Left lung (tissue), 10 donors: ENCODE results near the gene TIAM1. TPM values are rescaled to one million over a fixed set of nuclear protein-coding genes. Genes with fewer than 3 reads are reported as not detected.

Experiments
- ATAC-seq: fragments of 200-7000 bp; cut with Tn5 transposase; one replicate; pipeline ENCODE4 v1.9.1; 2020; ENCODE audit warnings: moderate library complexity
- DNase-seq, 4 donors: peaks; one replicate each; pipeline ENCODE4 v3.0.0-alpha.2; 2013 to 2020
- H3K27ac ChIP-seq, 2 donors: fragments of 200-600 bp; sonication (generic) in 1 of 2; one replicate each; pipeline versions ENCODE4 v1.5.0 to v1.8.0; 2020 to 2021
- H3K27me3 ChIP-seq, 2 donors: fragments of 200-600 bp; sonication (generic) in 1 of 2; one replicate each; pipeline versions ENCODE4 v1.5.0 to v1.8.0; 2020 to 2021
- H3K36me3 ChIP-seq, 2 donors: fragments of 200-600 bp; sonication (generic) in 1 of 2; one replicate each; pipeline versions ENCODE4 v1.5.0 to v1.8.0; 2020 to 2021
- H3K4me1 ChIP-seq, 2 donors: fragments of 200-600 bp; one replicate each; pipeline ENCODE4 v1.8.0; 2021
- H3K4me3 ChIP-seq, 2 donors: fragments of 200-600 bp; sonication (generic) in 1 of 2; one replicate each; pipeline versions ENCODE4 v1.5.0 to v1.8.0; 2020 to 2021; ENCODE audit warnings: mild to moderate bottlenecking in 1 of 2
- H3K9me3 ChIP-seq, 2 donors: fragments of 200-600 bp; sonication (generic) in 1 of 2; one replicate each; pipeline versions ENCODE4 v1.5.0 to v1.8.0; 2020 to 2021
- CTCF ChIP-seq, 2 donors: fragments of 200-600 bp; sonication (generic) in 1 of 2; IDR thresholded peaks; one replicate each; pipeline versions ENCODE4 v1.5.0 to v1.8.0; 2021; ENCODE audit warnings: antibody characterized with exemption in 2 of 2
- intact Hi-C, 2 donors: fragments of 100-400 bp; cut with DNase I; formaldehyde crosslinking; loops; one replicate each; pipeline versions ENCODE4 v1.11.2 to v1.14.2; 2022
- polyA plus RNA-seq, 6 donors: library from polyadenylated mRNA; unstranded; fragments of 120-200 nt; gene quantifications; one replicate each; pipeline ENCODE4 v1.2.1, GENCODE V29; 2013; ENCODE audit not compliant: insufficient read length in 6 of 6
- total RNA-seq, 2 donors: library from RNA; stranded (reverse); fragmentation: NEBNext Ultra II Directional; extraction: Animal tissue kit (Norgen Biotek cat#: 25700); gene quantifications; one replicate each; pipeline ENCODE4 v1.2.1, GENCODE V29; 2021
- donor health status: DM: no; HTN: yes; CAD: no.
- donor health status: DM: no; HTN: no; CAD: no.

TIAM1 gene
- total and polyA plus RNA-seq, 8 donors: 9.7 to 65.5 (median 49.5) TPM

- Histone ChIP-seq H3K27me3 (no peaks in the 10 kb centered on the region), H3K4me1 (no peaks in the 10 kb centered on the region), H3K9me3 (no peaks in the 10 kb centered on the region), H3K36me3 (no peaks in the 10 kb centered on the region), H3K4me3 (no peak overlapping the region), H3K27ac (peak overlapping the region in 1 of 2 donors; percentile 28)
- intact Hi-C loops: no loop called here
- DNase-seq (peak in 2 of 4 donors; percentile 85 to 91), ATAC-seq (peak; percentile 69)
- no peak for TF ChIP-seq CTCF (IDR thresholded peaks at IDR 0.05)
These were observed 27.0 kb upstream of the TIAM1 start for GRCh38 chr21:31370893-31371544.

DNA sequence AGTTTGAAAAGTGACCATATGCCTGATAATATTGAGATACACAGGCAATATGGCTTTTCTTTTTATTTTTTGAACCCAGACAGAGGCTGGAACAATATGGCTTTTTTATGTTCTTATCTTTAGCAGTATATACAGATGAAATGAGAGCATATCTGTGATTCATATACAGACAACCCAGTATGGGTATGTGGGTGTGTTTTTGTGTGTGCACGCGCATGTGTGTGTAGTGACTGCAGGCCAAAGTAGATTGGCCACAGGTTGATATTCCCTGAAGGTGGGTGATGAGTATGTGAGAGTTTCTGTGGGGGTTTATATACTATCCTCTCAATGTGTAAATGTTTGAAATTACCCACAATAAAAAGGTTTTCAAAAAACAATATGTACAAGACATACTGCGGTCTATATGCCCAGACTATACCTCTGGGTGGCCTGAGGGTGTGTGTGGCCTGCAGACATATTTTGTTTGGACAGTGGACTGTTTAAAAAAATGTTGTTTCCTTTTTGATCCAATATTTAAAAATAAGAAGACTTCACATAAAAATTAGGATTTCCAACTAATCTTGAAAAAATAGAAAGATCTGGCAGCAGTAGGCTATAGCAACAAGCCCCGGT is 26.3 kb upstream of the TIAM1 start:
- intact Hi-C loops: no loop called here
- DNase-seq: no peak
- H3K4me1 ChIP-seq: no peaks in the 10 kb centered on the region
- no peaks in the 10 kb centered on the region for H3K36me3 ChIP-seq
- H3K9me3 ChIP-seq: no peaks in the 10 kb centered on the region
- peak overlapping the region in 1 of 2 donors; percentile 28 for H3K27ac ChIP-seq
- ATAC-seq: no peak
- TF ChIP-seq CTCF (IDR thresholded peaks at IDR 0.05): no peak
- no peaks in the 10 kb centered on the region for H3K27me3 ChIP-seq
- H3K4me3 ChIP-seq: no peak overlapping the region

DNA sequence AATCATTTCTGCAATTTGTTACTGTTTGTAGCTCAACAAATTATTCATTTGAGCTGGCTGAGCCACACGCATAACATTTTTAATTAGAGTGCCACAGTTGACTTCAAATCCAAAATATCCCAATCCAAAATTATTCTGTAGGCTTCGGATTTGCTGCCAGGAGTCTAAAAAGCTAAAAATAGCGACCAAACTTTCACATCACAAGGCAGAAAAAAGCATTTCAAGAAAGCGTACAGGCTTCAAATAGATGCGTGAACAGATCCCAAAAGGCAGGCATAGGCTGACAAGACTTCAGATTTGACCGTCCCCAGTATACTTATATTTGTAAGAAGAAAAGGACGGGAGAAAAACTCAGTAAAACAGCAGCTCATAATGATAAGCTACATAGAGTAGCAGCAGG is 24.3 kb upstream of the TIAM1 start:
- DNase-seq: no peak
- intact Hi-C loops: no loop called here
- TF ChIP-seq CTCF (IDR thresholded peaks at IDR 0.05): no peak

GRCh38 chr21:31367801-31368200 is 23.7 kb upstream of the TIAM1 start:
- intact Hi-C loops: no loop called here
- H3K36me3 ChIP-seq: no peaks in the 10 kb centered on the region
- no peaks in the 10 kb centered on the region for H3K9me3 ChIP-seq
- TF ChIP-seq CTCF (IDR thresholded peaks at IDR 0.05): no peak
- no peaks in the 10 kb centered on the region for H3K27me3 ChIP-seq
- ATAC-seq (no peak), DNase-seq (no peak)
- no peak overlapping the region for H3K27ac ChIP-seq
- H3K4me1 ChIP-seq: no peaks in the 10 kb centered on the region
- H3K4me3 ChIP-seq: no peak overlapping the region

More for the DNA sequence above, 24.3 kb upstream of the TIAM1 start:
- Histone ChIP-seq H3K27me3 (no peaks in the 10 kb centered on the region), H3K4me3 (no peak overlapping the region), H3K9me3 (no peaks in the 10 kb centered on the region), H3K36me3 (no peaks in the 10 kb centered on the region), H3K4me1 (no peaks in the 10 kb centered on the region), H3K27ac (no peak overlapping the region)
- ATAC-seq: no peak

GRCh38 chr21:31366825-31367224 is 22.8 kb upstream of the TIAM1 start:
- TF ChIP-seq CTCF (IDR thresholded peaks at IDR 0.05): no peak
- Histone ChIP-seq H3K27ac (no peak overlapping the region), H3K27me3 (no peaks in the 10 kb centered on the region), H3K9me3 (no peaks in the 10 kb centered on the region), H3K4me1 (no peaks in the 10 kb centered on the region), H3K36me3 (no peaks in the 10 kb centered on the region), H3K4me3 (no peak overlapping the region)
- intact Hi-C loops: no loop called here
- peak; percentile 64 for ATAC-seq
- no peak for DNase-seq
